COLO668 (cell line): ENCODE measurements around the gene PRKG1.
"Not testable (repeated sequence)": the region's sequence is repeated elsewhere in the genome, so short reads cannot be mapped to it uniquely, and the experiment has no call there.

Source experiments
- DNase-seq: peaks from one replicate; lab custom pipeline; 2025; ENCODE audit not compliant: unreplicated experiment; lab: John Stamatoyannopoulos, UW

Gene PRKG1

DNA sequence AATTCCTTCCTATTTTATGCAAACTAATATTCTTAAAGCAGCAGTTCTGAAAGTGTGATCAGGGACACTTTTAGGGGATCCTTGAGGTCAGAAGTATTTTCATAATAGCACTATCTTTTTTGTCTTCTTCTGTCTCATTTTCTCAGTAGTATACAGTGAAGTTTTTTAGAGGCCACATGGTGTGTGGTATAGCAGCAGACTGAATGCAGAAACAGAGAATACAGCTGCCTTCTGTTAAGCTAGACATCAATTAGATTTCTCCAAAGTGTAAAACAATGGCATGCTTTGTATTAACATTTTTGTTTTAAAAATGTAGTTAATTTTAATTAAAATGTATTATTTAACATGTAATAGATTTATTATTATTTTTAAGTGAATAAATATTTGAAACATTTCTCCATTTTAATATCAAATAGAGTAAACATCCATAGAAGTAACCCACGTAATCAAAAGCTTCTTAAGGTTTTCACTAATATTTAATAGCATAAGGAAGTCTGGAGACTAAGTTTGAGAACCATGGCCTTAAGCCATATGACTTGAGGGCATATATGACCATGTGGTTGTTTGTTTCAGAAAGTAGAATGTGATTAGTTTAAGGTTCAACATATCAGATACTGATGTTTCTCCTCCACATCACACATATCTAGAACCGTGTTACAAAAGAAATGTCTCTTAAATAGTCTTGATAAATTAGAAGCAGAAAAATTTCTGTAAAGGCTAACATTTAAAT lies 94.0 kb downstream of the PRKG1 start:
- no peak for DNase-seq

DNA sequence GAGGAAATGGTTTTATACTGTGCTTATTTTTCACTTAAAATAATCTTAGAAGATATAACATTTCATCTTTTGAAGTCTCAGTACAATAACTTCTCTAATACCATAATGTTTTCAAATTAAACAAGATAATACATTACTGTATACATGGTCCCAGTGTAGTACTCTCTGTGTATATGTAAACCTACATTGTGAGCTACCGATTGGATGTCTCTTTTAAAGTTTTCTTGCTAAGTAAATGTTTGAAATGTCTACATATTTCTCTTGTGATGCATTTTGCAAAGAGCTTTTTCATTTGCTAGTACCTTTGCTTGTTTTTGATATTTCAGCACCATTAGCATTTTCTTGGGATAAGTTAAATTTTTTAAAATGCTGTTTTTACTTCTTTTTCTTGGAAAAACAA lies 94.8 kb downstream of the PRKG1 start:
- DNase-seq: no peak

DNA sequence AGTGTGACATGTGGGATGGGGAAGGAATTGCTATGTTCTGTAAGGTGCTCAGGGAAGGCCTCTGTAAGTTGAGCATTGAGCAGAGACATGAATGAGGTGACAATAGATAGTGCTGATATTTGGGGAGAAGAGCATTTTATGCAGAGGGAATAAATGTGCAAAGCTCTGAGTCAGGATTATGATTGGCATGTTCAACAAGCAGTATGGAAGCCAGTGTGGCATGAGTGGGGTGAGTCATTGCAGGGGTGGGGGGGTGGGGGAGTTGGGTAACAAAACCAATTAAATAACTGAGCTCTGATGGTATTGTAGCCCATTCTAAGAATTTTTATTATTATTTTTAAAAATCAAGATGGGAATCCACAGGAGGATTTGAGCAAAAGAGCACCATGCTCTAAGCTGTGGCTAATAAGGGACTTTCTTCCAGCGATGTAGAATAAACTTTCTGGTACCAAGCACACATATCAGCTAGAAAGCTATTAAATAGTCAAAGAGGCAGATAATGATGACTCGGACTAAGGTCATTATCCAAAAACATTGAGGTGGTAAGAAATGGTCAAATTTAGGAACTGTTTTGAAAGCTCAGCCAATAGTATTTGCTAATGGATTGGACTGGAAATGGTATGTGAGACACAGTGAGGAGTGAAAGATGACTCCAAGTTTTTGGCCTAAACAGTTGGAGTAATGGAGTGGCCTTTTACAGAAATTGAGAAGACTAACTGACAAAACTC lies 96.4 kb downstream of the PRKG1 start:
- no peak for DNase-seq

DNA sequence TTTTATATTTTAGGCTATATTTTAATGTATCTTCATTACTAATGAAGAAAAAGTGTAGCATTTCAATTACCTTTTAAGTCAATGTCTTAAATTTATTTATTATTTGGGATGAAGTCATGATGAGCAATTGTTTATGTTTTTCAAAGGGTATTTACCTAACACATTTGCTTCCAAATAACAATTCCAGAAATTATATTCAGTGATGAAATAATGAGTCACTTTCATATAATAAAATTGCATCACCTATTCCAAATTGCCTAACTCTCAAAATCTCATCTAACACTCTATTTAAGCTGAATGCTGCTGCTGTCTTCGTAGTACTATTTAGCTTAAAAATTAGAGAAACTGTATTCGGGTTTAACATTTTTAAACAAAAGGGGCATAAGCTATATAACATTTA lies 97.7 kb downstream of the PRKG1 start:
- DNase-seq: no peak

DNA sequence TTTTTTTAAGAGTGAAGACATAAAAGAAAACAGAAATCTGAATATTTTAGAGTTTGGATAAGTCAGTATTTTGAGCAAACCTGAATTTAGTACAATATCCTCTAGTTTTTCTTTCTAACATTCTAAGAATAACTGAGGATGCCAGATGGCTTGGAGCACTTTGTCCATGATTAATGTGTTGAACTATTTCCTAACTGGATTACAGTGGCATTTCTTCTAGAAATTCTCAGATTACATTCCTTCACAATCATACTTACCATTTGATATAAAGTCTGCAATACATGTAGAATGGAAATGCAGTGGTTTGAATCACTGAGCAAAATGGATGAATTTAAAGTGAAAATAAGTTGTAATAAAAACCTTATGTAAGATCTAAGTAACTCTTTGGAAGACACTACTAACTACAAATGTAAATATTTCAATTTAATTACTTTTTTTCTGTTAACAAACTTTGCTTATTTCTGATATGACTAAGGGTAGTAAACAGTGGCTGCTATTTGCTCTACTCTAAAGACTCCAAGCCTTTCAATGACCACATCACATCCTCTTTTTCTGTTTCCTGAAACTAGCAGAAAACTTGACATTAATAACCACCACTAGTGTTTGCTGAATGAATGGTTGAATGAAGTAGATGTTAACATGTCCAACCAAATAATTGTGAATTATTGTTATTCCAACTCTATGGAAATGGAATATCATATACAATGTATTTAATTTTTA lies 102.8 kb downstream of the PRKG1 start:
- no peak for DNase-seq

DNA sequence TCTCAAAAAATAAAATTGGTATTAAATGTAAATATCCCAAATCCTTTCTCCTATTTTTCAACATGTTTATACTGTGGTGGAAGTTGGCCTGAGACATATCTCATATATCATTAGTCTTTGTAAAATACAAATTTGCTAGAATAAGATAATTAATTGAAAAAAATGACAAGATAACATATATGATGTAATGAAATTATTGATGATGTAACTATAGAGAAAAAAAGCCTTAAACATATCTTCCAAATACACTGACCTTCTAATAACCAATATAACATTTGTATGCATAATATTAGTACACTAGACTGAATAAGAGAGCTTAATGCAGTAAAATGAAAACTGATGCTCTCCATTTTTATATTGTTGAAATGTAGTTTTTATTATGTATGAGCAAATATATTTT lies 104.3 kb downstream of the PRKG1 start:
- DNase-seq: no peak

DNA sequence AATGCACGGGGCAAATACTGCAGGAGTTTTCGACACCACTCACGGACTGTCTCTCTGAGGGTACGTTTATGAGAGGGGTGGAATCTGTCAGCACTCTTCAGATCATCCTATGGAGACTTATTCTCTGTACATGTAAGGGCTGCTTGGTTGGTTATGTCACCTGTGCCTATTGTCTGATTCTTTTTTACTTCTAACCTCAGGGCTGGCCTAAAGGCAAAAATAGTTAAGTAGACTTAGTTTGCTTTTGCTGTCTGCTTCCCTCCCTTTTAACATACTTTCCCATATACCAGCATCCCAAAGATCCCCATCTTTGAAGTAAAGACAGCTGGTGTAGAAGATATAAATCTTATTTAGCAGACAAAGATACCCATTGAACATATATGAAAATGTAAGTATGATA lies 105.9 kb downstream of the PRKG1 start:
- no peak for DNase-seq

DNA sequence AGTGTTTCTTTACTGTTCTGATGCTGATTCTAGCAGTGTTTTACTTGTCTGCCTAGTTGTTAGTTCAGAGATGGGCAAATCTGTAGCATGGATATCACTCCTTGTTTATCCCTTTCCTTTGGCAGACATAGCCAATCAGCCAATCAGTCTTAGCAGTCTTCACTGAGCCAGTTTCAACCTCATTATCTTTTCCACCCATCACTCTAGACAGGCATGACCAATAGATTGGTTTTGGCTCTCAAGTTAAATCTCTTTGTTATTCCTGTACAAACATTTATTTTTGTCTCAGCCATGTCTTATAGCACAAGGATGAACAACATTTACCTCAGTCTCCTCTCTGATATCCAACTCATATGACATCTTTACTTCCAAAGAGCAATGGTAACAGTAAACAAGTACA lies 109.5 kb downstream of the PRKG1 start:
- DNase-seq: no peak

DNA sequence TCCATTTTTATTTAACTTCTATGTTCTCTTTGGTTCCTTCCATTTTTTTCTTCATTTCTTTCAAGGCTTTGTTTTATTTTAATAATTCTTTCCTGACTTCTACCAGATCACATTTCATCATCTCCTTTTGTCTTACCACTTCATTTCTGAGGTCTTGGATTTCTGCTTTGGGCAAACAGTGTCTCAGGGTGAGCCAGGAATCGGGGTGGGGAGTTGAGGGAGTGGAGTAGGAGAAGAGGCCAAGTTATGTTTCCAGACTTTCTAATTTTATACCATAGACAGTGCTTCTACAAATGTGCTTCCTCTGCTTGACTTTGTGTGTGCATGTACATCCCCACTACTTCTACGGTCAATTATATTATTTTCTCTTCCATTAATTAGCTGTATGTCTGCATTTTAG lies 112.1 kb downstream of the PRKG1 start:
- DNase-seq: no peak

DNA sequence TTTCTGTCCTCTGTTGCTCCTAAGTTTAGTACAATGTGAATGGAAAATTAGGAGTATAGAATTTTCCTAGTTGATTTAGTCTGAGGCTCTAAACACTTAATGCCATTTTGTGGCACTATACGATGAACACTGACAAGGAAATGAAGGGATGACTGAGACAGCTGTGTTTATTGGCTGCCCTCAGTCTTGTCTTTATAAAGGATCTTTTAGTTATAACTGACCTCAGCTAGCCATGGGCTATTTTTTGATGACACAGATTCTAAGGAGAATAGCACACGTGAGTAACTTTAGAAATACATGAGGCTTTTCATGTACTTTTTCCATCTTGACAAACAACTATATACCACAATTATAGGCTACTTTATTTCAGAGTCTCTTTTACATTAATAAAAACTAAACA lies 113.7 kb downstream of the PRKG1 start:
- no peak for DNase-seq

DNA sequence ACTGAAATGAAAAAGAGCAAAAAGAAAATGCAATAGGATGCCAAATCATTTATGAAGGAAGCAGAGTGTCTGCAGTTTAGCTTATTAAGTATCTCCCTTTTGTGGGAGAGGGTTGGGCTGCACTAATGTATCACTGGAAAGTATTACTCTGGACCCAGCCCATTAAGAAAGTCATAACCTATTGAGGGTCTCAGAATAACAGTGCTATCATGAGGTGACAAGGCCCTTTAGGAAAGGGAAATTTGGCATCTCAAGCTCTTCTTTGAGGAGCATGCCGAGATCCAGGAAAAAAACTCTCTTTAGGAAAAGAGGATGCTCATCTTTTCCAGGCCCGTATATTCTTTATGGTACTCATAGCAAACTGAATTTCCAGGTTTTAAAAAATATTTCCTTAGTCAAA lies 114.6 kb downstream of the PRKG1 start:
- DNase-seq: no peak

DNA sequence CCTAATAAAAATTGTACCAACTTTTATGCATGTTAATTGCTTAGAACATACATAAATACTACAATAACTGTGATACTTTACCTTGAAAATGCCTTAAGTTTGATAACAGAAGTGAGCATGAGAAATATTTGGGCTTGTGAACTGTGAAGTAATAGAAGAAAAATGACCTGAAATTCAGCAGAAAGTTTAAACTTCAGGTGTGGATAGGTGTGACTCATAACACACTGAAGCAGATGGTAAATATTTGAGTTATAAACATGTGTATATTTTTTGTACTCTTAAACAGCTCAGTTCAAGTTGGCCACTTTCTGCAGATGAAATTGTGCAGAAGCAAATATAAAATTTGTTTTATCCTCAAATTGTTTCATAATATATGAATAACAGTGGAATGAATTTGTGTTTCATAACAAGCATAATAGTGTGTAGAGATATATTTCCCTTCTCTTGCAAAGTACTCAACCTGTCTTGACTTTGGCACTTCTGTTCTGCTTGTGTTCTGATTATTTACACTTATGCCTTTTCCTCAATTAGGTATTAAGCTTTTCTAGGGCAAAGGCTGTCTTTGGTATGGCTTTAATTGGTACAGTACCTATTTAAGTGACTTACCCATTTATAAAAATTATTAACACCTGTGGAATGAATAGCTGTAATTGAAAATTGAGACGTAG lies 122.4 kb downstream of the PRKG1 start:
- DNase-seq: no peak

DNA sequence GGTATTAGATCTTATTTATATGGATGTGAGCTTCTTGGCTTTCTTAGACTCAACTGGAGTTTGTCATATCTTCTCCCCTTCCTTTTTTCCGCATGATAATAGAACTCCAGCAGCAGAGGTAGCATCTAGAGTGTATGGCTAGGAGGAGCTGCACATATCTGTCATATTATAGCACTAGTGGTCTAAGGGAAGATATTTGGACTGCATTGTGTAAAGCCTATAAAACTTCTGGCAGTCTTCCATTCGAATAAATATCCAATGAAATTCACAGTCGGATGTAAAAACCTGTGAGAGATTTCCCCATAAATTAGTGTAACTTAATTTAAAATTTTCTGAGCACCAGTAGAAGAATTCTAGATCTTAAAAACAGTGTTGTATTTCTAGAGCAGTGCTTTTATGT lies 123.9 kb downstream of the PRKG1 start:
- no peak for DNase-seq

DNA sequence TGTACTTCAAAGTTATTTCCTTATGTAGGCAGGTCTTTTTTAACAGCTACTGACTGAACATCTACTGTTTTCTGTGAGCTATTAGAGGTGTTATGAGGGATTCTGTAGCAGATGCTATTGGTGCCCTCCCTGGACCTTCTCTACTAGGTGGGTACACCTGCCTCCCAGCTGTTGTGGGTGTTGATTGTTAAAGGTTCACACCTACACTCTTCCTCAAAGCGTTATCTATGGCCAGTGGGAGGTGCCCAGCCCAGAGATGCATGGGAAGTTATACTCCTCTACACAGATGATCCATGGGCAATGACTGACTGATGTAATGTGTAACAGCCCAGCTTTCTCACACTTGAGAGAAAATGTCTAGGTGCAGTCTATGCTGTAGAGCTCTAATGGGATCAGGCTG lies 127.7 kb downstream of the PRKG1 start:
- no peak for DNase-seq

DNA sequence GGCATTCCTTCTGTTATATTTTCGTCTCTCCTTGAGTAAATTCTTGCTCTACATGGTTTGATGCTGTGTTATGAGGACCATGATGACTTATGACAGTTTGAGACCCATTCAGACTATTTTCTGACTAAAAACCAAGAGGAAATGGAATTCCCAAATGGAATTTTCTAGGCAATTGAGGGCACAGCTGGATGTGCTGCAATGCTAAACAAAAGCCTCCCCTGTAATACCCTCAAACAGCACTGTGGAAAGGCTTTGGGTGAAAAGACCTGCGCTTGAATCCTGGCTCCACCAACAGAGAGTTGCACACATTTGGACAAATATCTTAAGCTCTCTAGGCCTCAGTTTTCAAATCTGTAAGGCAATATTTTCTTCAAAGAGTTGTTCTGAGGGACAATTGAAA lies 129.1 kb downstream of the PRKG1 start:
- DNase-seq: no peak

DNA sequence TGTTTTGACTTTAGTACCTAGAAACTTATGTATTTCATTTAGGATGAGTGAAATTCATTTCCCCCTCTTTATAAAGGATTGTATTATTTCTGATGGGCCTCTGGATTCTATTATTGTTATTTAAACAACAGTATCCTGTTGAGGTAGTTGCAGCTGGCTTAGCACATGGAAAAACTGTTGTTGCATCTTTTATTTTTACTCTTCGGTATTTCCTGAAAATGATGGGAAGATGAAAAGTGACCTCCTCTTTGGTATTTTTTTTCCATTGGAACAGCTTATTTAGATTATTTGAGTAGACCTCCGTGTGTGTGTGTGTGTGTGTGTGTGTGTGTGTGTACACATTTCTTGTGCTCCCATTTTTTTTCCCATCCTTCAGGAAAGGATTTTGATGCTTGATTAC lies 129.8 kb downstream of the PRKG1 start:
- no peak for DNase-seq

DNA sequence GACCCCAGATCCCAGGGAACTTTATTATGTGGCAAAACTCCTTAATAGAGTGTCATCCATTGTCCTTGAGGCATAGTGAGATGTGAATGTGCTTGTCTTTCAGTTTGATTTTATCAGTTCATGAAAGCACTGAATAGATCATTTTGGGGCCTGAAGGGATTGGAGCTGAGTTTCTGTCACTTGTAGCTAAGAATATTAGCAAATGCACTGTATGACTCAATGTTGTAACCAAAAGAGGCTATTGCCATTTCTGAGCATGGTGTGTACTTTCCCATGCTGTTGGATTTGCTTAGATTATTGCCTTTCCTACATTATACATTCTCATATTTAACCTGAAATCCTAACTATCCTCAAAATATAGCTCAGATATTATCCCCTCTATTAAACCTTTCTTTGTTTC lies 130.4 kb downstream of the PRKG1 start:
- DNase-seq: no peak

DNA sequence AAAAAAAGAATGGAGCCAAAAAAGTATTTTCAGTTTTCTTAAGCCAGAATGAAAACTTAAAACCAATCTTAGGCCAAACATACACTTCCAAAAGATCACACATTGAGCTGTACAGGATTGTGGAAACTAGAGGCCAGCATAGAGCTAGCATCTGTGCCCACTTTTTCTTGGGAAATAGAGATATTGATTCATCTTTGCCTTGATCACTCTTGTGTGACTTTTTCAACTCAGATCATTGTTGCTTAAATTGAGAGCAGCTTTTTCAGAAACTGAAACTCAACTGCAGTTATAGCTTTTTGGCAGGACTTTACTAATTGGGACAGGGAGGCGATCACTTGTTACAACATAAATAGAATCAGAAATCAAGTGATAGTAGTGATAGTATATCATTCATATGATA lies 132.2 kb downstream of the PRKG1 start:
- no peak for DNase-seq

DNA sequence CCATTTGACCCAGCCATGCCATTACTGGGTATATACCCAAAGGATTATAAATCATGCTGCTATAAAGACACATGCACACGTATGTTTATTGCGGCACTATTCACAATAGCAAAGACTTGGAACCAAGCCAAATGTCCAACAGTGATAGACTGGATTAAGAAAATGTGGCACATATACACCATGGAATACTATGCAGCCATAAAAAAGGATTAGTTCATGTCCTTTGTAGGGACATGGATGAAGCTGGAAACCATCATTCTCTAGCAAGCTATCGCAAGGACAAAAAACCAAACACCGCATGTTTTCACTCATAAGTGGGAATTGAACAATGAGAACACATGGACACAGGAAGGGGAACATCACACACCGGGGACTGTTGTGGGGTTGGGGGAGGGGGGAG lies 138.7 kb downstream of the PRKG1 start:
- DNase-seq: not testable (repeated sequence)

DNA sequence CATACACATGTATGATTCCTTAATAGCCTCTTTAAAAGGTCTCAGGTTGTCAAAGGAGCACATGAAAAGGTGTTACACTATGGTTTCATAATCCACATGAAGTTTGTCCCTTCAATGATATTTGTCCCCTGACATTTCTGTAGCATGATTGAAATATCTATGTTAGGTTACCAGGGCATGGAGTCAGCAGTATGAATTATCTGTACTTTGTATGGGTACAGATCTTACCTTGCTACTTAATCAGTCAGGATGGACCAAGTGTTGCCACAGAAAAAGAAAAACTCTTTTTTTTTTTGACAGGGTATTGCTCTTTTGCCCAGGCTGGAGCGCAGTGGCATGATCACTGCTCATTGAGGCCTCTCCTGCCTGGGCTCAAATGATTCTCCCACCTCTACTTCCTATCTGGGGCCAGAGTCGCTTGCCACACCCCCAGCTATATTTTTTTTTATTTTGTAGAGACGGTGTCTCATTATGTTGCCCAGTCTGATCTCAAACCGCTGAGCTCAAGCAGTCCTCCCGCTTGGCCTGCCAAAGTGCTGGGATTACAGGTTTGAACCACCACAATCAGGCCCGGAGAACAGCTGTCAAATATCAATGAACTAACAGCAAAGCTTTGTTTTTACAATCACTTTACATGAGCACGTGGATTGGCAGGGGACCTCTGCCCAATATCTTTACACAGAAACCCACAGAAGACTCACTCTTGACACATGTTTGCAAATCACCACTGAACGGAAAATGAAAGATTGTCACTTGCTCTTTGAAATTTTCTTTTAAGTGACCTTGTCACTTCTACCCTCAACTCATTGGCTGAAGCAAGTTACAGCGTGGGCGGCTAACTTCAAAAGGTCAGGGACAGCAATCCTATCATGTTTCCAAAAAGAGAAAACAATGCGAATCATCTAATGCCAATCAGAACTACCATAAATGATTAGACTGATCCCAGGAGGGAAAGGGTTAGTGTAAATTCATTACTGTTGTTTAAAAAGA lies 140.2 kb downstream of the PRKG1 start:
- DNase-seq: no peak
